Thoracic aorta (tissue), 2 donors: ENCODE results near the gene TCP11L1. TPM values are rescaled to one million over a fixed set of nuclear protein-coding genes. Genes with fewer than 3 reads are reported as not detected.

Experiments used
- ATAC-seq: fragments of 150-250 bp; one replicate; pipeline ENCODE4 v1.8.0; 2017; ENCODE audit warnings: low read depth; ENCODE audit not compliant: insufficient number of reproducible peaks, low FRiP score
- DNase-seq: peaks from one replicate; pipeline ENCODE4 v3.0.0-alpha.2; 2020; ENCODE audit warnings: low spot score
- H3K27ac ChIP-seq, 2 donors: fragments of 200-600 bp; sonication (generic); 1 replicate in 1 of 2; 2 replicates in 1 of 2; pipeline ENCODE4 v1.5.1; 2016; ENCODE audit warnings: mild to moderate bottlenecking in 2 of 2, moderate library complexity in 2 of 2
- H3K27me3 ChIP-seq: fragments of 200-600 bp; sonication (generic); replicated peaks from 2 replicates; pipeline ENCODE4 v1.6.0; 2016; ENCODE audit warnings: mild to moderate bottlenecking; ENCODE audit not compliant: insufficient read depth
- H3K36me3 ChIP-seq: fragments of 200-600 bp; sonication (generic); one replicate; pipeline ENCODE4 v1.5.1; 2016
- H3K4me1 ChIP-seq, 2 donors: fragments of 200-600 bp; sonication (generic); 1 replicate in 1 of 2; 2 replicates in 1 of 2; pipeline versions ENCODE4 v1.5.1 to v1.6.0; 2016; ENCODE audit warnings: low read depth in 2 of 2, mild to moderate bottlenecking in 1 of 2; ENCODE audit not compliant: control insufficient read depth in 1 of 2
- H3K4me3 ChIP-seq: fragments of 200-600 bp; sonication (generic); 2 replicates; pipeline ENCODE4 v1.5.1; 2016; ENCODE audit warnings: mild to moderate bottlenecking
- H3K9me3 ChIP-seq: fragments of 200-600 bp; sonication (generic); 2 replicates; pipeline ENCODE4 v1.5.1; 2016
- total RNA-seq, 2 donors: library from RNA; depleted of rRNA; stranded (reverse); fragments of >200 nt; gene quantifications; one replicate each; pipeline versions ENCODE4 v1.1.0 to v1.2.3, GENCODE V29; 2016
- TF ChIP-seq, protein P1 (sequence below): fragments of 200-600 bp; sonication (generic); IDR thresholded peaks from one replicate; pipeline ENCODE4 v1.5.1; 2019; ENCODE audit warnings: antibody characterized with exemption

Gene TCP11L1
- total RNA-seq, 2 donors from 2014 or later = 49.2 to 62.7 TPM

DNA sequence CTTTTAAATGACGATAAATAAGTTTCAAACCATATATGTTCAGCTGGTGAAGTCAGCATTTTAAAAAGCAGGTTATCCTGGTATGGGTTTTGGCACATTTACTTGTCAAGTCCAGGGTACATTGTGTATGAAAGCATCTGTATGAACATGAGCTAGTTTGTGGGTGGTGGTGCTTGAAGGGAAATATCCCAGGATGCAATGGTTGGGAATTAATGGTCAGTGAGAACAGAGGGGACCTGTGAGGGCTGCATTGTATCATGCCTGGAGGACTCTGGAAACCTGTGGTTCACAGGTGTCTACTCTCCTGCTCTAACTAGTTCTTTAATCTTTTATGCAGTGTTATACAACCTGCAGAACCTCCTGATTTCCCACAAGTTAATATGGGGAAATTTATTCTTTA, 17.9 kb upstream of the TCP11L1 start:
- no peak for DNase-seq
- TF ChIP-seq, protein P1, sequence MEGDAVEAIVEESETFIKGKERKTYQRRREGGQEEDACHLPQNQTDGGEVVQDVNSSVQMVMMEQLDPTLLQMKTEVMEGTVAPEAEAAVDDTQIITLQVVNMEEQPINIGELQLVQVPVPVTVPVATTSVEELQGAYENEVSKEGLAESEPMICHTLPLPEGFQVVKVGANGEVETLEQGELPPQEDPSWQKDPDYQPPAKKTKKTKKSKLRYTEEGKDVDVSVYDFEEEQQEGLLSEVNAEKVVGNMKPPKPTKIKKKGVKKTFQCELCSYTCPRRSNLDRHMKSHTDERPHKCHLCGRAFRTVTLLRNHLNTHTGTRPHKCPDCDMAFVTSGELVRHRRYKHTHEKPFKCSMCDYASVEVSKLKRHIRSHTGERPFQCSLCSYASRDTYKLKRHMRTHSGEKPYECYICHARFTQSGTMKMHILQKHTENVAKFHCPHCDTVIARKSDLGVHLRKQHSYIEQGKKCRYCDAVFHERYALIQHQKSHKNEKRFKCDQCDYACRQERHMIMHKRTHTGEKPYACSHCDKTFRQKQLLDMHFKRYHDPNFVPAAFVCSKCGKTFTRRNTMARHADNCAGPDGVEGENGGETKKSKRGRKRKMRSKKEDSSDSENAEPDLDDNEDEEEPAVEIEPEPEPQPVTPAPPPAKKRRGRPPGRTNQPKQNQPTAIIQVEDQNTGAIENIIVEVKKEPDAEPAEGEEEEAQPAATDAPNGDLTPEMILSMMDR = no peak

DNA sequence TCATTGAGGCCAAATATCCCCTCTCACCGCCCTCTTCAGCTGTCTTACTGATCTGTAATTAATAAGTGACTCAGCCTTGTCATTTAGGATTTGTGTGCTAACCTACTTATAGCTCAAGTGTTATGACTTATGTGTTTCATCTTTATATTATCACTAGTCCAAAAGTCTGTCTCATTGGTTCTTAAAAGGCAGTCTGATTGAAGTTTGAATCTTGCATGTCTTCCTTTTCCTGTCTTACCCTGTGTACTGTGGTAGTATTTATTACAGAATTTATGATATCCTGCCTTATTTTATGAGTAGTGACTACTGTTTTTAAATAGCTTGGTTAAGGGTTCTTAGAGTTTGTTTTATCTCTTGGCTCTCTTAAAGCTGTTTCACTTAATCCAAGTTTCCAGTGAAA, 17.4 kb upstream of the TCP11L1 start:
- TF ChIP-seq, protein P1 = no peak
- H3K4me1 ChIP-seq = no peaks in the 10 kb centered on the region

More for the DNA sequence above, 17.9 kb upstream of the TCP11L1 start:
- H3K4me3 ChIP-seq = no peak overlapping the region
- no peak overlapping the region for H3K27ac ChIP-seq
- H3K4me1 ChIP-seq = peaks cover 0 to 4% of the 10 kb centered on the region in 2 donors
- ATAC-seq = no peak
- no peaks in the 10 kb centered on the region for H3K27me3 ChIP-seq
- no peaks in the 10 kb centered on the region for H3K9me3 ChIP-seq
- no peaks in the 10 kb centered on the region for H3K36me3 ChIP-seq

DNA sequence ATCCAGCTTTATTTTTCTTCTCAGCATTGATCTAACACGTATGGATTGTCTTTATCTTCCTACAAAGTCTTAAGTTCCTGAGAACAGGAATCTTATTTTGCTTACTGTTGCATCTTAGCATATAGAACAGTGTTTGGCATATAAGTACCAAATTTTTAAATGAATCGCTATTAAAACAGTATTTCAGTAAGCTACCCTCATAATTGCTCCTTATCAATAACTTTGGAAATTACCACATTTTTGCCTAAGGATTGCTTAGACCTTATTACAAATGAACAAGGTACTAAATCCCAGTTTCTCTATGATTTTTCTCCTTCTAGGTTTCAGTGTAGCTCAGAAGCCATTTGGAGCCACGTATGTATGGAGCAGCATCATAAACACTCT, 14.0 kb upstream of the TCP11L1 start:
- H3K36me3 ChIP-seq = no peaks in the 10 kb centered on the region
- H3K9me3 ChIP-seq = no peaks in the 10 kb centered on the region
- DNase-seq (no peak), ATAC-seq (no peak)
- TF ChIP-seq, protein P1 = no peak
- H3K27ac ChIP-seq = no peak overlapping the region
- H3K27me3 ChIP-seq = no peaks in the 10 kb centered on the region
- H3K4me3 ChIP-seq = no peak overlapping the region
- no peaks in the 10 kb centered on the region for H3K4me1 ChIP-seq

More for the DNA sequence above, 17.4 kb upstream of the TCP11L1 start:
- Histone ChIP-seq H3K9me3 (no peaks in the 10 kb centered on the region), H3K4me3 (no peak overlapping the region), H3K36me3 (no peaks in the 10 kb centered on the region), H3K27ac (no peak overlapping the region), H3K27me3 (no peaks in the 10 kb centered on the region)
- no peak for DNase-seq
- ATAC-seq = no peak

DNA sequence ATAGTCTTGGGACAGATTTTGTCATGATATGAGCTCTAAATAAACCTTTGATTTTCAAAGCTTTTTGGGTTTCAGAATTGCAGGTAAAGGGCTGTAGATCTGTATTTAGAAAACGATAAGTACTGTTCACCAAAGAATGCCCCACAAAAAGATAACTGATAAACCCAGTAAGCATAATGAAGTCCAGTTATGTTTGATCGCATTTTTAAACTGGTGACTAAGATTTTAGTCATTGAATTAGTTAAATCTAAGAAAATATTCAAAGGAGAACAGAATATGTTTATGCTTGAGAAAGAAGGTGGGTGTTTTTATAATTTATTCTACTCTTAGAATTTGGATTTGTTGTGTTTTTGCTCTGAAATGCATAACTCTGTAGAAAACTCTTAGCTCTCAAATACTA, 12.1 kb upstream of the TCP11L1 start:
- H3K36me3 ChIP-seq = no peaks in the 10 kb centered on the region
- no peak overlapping the region for H3K27ac ChIP-seq
- H3K9me3 ChIP-seq = no peaks in the 10 kb centered on the region
- no peaks in the 10 kb centered on the region for H3K27me3 ChIP-seq
- TF ChIP-seq, protein P1 = no peak
- H3K4me3 ChIP-seq = no peak overlapping the region
- ATAC-seq (no peak), DNase-seq (no peak)
- H3K4me1 ChIP-seq = no peaks in the 10 kb centered on the region

DNA sequence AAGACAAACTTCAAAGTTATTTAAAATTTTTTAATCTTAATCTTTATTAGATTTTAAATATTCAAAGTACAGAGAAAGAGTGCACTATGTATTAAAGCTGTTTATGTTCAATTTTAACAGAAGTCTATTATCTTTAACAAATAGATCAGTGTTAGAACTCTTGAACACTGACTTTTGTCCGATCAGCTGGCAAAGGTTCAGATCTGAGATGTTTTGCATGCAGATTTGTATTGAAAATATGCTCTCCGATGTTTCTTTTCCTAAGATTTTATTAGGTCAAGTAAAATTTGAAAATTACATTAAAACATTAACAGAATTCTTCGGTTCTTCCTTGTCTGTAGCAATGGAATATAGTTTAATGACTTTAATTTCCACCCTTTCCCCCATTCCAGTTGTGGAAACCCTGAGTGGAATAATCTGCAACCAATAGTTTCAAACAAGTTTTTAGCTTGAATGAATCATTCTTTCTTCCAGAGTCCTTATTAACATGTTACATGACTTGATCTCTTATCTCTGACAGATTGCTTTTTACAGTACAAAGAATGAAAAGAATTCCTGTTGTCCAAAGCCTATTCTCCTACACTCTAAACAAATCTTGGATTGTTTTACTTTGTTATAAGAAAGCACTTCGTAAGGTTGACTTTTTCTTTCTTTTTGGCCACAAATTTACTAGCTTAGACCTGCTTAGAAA, 11.4 kb upstream of the TCP11L1 start:
- no peaks in the 10 kb centered on the region for H3K27me3 ChIP-seq
- no peak for ATAC-seq
- no peak for DNase-seq
- TF ChIP-seq, protein P1 = no peak
- H3K27ac ChIP-seq = no peak overlapping the region
- no peaks in the 10 kb centered on the region for H3K36me3 ChIP-seq
- no peak overlapping the region for H3K4me3 ChIP-seq
- no peaks in the 10 kb centered on the region for H3K9me3 ChIP-seq
- H3K4me1 ChIP-seq = no peaks in the 10 kb centered on the region
